A549 (cell line): ENCODE results near the gene GIT1. TPM values are rescaled to one million over a fixed set of nuclear protein-coding genes. Genes with fewer than 3 reads are reported as not detected.
A peak's percentile ranks its signal among the peaks of the same experiment; 100 is the strongest.

Experiments used
- ATAC-seq, 2 experiments: fragments of 200-7000 bp in 1 of 2; fragments of >200 bp in 1 of 2; cut with Nextera tagmentation in 1 of 2; cut with Tn5 transposase in 1 of 2; 3 replicates each; pipeline versions ENCODE4 v1.8.0 to v1.9.1; 2018 to 2020; ENCODE audit warnings: mild to moderate bottlenecking in 1 of 2, moderate library complexity in 1 of 2
- CTCF ChIA-PET: fragments of 300-600 bp; sonication (Branson Sonifier 250); formaldehyde crosslinking; extraction: SDS; loops from one replicate; lab custom pipeline; 2021; ENCODE audit warnings: antibody characterized with exemption, inconsistent platforms; lab: Yijun Ruan, JAX
- POLR2A ChIA-PET: fragments of 350-600 bp; formaldehyde crosslinking; extraction: SDS; loops from one replicate; lab custom pipeline; 2021; ENCODE audit warnings: antibody characterized with exemption, inconsistent platforms; lab: Yijun Ruan, JAX
- DNase-seq, 2 experiments: peaks; one replicate each; pipeline versions ENCODE4 v3.0.0 to v3.0.0-alpha.2; 2011 to 2016; ENCODE audit warnings: low read depth in 1 of 2, low spot score in 1 of 2
- FAIRE-seq: peaks from 2 replicates; lab custom pipeline; 2011; peaks lifted over from hg19 to GRCh38; lab: Jason Lieb, UNC
- H3K27ac ChIP-seq, 2 experiments: fragments of >200 bp; sonication (Bioruptor Twin); formaldehyde crosslinking; 3 replicates each; pipeline ENCODE4 v1.5.1; 2016 to 2017
- H3K4me1 ChIP-seq: fragments of >200 bp; sonication (Bioruptor Twin); formaldehyde crosslinking; 3 replicates; pipeline ENCODE4 v1.6.1; 2016
- H3K4me2 ChIP-seq: fragments of >200 bp; sonication (Bioruptor Twin); formaldehyde crosslinking; 3 replicates; pipeline ENCODE4 v1.6.1; 2016
- H3K4me3 ChIP-seq: fragments of >200 bp; sonication (Bioruptor Twin); formaldehyde crosslinking; 3 replicates; pipeline ENCODE4 v1.5.1; 2016
- H3K9me3 ChIP-seq: fragments of >200 bp; sonication (Bioruptor Twin); formaldehyde crosslinking; 3 replicates; pipeline ENCODE4 v1.6.1; 2016
- CHD2 ChIP-seq: fragments of 150-350 bp; IDR thresholded peaks from 2 replicates; pipeline ENCODE4 v1.6.1; 2014; ENCODE audit warnings: low read length; ENCODE audit not compliant: partially characterized antibody
- CHD4 ChIP-seq: fragments of 200-600 bp; sonication (generic); IDR thresholded peaks from 2 replicates; pipeline ENCODE4 v1.6.1; 2016; ENCODE audit warnings: antibody characterized with exemption, mild to moderate bottlenecking, borderline replicate concordance
- EP300 ChIP-seq, 2 experiments: fragments of >200 bp; sonication (Bioruptor Twin); formaldehyde crosslinking; IDR thresholded peaks; 2 replicates in 1 of 2; 3 replicates in 1 of 2; pipeline ENCODE4 v1.6.1; 2016 to 2017
- HDAC2 ChIP-seq: fragments of 200-600 bp; sonication (generic); IDR thresholded peaks from 2 replicates; pipeline ENCODE4 v1.6.1; 2016
- HOXB5 ChIP-seq: fragments of 250-450 bp; sonication (Bioruptor Pico); IDR thresholded peaks from 2 replicates; pipeline ENCODE4 v1.5.0; 2020; ENCODE audit warnings: mild to moderate bottlenecking, moderate library complexity
- MYC ChIP-seq: IDR thresholded peaks from 2 replicates; pipeline ENCODE4 v1.6.1; 2012; ENCODE audit warnings: mild to moderate bottlenecking, inconsistent platforms, low read length, improper control_type of control experiment, borderline replicate concordance
- POLR2A ChIP-seq: IDR thresholded peaks from 2 replicates; pipeline ENCODE4 v1.6.1; 2012; ENCODE audit warnings: mild to moderate bottlenecking, low read length
- POLR2AphosphoS2 ChIP-seq: conservative IDR thresholded peaks from 2 replicates; pipeline ENCODE4 v1.6.1; 2012; ENCODE audit warnings: low read length, improper control_type of control experiment, inconsistent platforms
- SREBF2 ChIP-seq: fragments of 450-650 bp; IDR thresholded peaks from 2 replicates; pipeline ENCODE4 v1.6.1; 2014; ENCODE audit warnings: mild to moderate bottlenecking, moderate library complexity
- ZC3H11A ChIP-seq: fragments of 450-650 bp; IDR thresholded peaks from 2 replicates; pipeline ENCODE4 v1.6.1; 2014; ENCODE audit warnings: antibody characterized with exemption, mild to moderate bottlenecking
- ZNF302 ChIP-seq: fragments of 250-450 bp; sonication (Bioruptor Pico); IDR thresholded peaks from 2 replicates; pipeline ENCODE4 v1.9.0; 2021; ENCODE audit warnings: inconsistent platforms, mild to moderate bottlenecking, moderate library complexity
- WGBS: methylation state at CpG from one replicate; pipeline ENCODE4 v1.1.6; 2017; ENCODE audit errors: missing lambda C conversion rate; 5-methylcytosine and 5-hydroxymethylcytosine counted together
- polyA plus RNA-seq, 4 experiments: library from polyadenylated mRNA; depleted of rRNA in 3 of 4; stranded (reverse); fragments of >200 nt; fragmentation: RNase III in 1 of 4; extraction: RNeasy Plus Mini Kit Qiagen cat#74134 plus additional on column Dnase treatment in 1 of 4; gene quantifications; 2 replicates in 3 of 4; 3 replicates in 1 of 4; pipeline ENCODE4 v1.2.3, GENCODE V29; 2011 to 2017
- TF ChIP-seq, protein P1 (sequence below): fragments of 200-600 bp; sonication (generic); IDR thresholded peaks from 2 replicates; pipeline ENCODE4 v1.6.1; 2016; ENCODE audit warnings: antibody characterized with exemption, mild to moderate bottlenecking, moderate library complexity
- TF ChIP-seq, protein P2 (sequence below): IDR thresholded peaks from 2 replicates; pipeline ENCODE4 v1.6.1; 2012
- TF ChIP-seq, protein P3 (sequence below): fragments of 250-450 bp; sonication (Bioruptor Pico); IDR thresholded peaks from 2 replicates; pipeline ENCODE4 v1.5.0; 2021; ENCODE audit warnings: mild to moderate bottlenecking, moderate library complexity, borderline replicate concordance
- TF ChIP-seq, protein P4 (sequence below): IDR thresholded peaks from 2 replicates; pipeline ENCODE4 v1.6.1; 2012
- TF ChIP-seq, protein P5 (sequence below): fragments of 250-450 bp; sonication (Bioruptor Pico); IDR thresholded peaks from 2 replicates; pipeline ENCODE4 v1.5.0; 2020; ENCODE audit warnings: low read depth, mild to moderate bottlenecking, moderate library complexity
- TF ChIP-seq, protein P6 (sequence below): fragments of >200 bp; sonication (Bioruptor Twin); formaldehyde crosslinking; IDR thresholded peaks from 3 replicates; pipeline ENCODE4 v1.5.1; 2016
- TF ChIP-seq, protein P7 (sequence below): fragments of >200 bp; sonication (Bioruptor Twin); formaldehyde crosslinking; IDR thresholded peaks from 3 replicates; pipeline ENCODE4 v1.6.1; 2016

The GIT1 gene
- polyA plus RNA-seq, 2 of the 4 experiments (the other 2 are of a cell fraction), result 47.8 to 53.0 TPM

DNA sequence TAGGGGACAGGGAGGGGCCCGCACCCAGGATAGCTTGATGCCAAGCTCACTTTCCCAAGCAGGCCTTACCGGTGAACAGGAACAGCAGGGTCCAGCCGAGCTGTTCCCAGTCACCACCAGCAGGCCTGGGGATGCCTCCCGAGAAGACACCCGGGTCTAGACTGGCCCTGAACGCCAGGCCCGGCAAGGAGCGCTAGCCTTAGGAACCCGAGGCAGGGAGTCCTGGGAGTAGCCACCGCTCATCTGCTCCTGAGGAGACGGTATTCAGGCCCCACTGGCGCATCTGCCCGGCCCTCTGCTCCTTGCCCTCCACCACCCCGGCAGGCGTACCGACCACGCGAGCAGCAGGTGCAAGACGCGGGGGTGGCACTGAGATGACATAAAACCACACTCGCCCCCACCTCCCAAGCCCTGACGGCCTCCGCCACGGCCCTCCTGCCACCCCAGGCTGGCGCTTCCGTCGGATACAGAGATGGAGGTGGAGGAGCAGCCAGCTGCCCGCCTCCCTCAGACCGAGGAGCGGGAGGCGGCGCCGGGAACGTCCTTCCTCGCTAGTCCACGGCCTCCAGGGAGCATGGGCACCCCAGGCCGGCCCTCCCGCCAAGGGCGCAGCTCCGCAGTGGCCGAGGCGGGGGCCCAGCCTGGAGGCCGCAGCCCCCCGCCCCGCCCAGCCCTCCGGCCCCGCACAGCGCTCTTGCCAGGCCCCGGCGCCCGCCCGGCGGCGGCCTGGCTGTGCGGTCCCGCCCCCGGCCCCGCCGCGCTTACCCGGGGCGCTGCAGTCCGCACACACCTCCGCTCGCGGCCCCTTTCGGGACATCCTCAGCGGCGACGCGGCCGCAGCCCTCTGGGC, 661 bp downstream of the GIT1 start:
- Histone ChIP-seq H3K4me1 (peaks cover 53% of the 10 kb centered on the region), H3K4me3 (peak overlapping the region; percentile 82), H3K9me3 (no peaks in the 10 kb centered on the region)
- CTCF ChIA-PET, result interaction anchor here (0.6 to 16.7 kb wide), 14 partner anchors 8 to 504 kb away, joined by 3 to 383 read pairs (median 4); partner anchors contain the start of genes ABHD15 and TP53I13
- TF ChIP-seq, protein P1, sequence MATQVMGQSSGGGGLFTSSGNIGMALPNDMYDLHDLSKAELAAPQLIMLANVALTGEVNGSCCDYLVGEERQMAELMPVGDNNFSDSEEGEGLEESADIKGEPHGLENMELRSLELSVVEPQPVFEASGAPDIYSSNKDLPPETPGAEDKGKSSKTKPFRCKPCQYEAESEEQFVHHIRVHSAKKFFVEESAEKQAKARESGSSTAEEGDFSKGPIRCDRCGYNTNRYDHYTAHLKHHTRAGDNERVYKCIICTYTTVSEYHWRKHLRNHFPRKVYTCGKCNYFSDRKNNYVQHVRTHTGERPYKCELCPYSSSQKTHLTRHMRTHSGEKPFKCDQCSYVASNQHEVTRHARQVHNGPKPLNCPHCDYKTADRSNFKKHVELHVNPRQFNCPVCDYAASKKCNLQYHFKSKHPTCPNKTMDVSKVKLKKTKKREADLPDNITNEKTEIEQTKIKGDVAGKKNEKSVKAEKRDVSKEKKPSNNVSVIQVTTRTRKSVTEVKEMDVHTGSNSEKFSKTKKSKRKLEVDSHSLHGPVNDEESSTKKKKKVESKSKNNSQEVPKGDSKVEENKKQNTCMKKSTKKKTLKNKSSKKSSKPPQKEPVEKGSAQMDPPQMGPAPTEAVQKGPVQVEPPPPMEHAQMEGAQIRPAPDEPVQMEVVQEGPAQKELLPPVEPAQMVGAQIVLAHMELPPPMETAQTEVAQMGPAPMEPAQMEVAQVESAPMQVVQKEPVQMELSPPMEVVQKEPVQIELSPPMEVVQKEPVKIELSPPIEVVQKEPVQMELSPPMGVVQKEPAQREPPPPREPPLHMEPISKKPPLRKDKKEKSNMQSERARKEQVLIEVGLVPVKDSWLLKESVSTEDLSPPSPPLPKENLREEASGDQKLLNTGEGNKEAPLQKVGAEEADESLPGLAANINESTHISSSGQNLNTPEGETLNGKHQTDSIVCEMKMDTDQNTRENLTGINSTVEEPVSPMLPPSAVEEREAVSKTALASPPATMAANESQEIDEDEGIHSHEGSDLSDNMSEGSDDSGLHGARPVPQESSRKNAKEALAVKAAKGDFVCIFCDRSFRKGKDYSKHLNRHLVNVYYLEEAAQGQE, result no peak
- TF ChIP-seq, protein P2, sequence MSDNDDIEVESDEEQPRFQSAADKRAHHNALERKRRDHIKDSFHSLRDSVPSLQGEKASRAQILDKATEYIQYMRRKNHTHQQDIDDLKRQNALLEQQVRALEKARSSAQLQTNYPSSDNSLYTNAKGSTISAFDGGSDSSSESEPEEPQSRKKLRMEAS, result peak; percentile 45
- TF ChIP-seq EP300 (IDR thresholded peaks at IDR 0.05), result no peak
- TF ChIP-seq, all 56 proteins: peak for 1
- peak; percentile 52 to 70 for DNase-seq
- Histone ChIP-seq H3K4me2 (peak overlapping the region; percentile 98), H3K27ac (peak overlapping the region; percentile 95 to 96)
- 2% methylated on average over 20 of the region's 72 CpGs for WGBS
- ATAC-seq, result peak; percentile 1 to 2; a peak in 4 of 6 replicates
- FAIRE-seq, result no peak
- POLR2A ChIA-PET, result interaction anchor here (1.5 kb wide), 1 partner anchor 22 kb away, joined by 5 read pairs; the partner anchor contains the start of gene ABHD15

DNA sequence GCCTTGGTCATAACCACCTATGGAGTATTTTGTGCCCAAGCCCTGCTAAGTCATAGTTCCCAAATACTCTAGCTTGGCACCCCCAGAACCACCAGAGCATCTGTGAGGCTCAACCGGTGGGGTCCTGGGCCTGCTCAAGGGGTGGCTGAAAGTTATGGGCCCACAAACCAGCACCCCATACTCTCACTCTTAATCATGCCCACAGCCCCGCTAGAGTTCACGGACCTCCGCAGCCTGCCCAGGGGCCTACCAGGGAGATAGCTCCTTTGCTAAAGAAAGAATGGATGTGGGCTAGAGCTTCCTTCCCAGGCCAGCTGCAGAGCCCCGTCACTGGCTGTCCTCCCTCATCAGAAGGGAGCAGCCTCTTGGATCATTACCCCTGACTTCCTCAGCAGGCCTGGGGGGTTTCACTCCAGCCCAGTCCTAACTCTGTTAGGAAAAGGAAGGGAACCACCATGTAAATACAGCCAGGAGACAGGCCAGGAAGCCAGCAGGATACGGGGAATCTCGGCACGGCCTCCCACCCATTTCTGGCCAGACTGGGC, 1.4 kb downstream of the GIT1 start:
- peak overlapping the region; percentile 95 to 96 for H3K27ac ChIP-seq
- no peak for ATAC-seq
- CTCF ChIA-PET, result interaction anchor here (0.6 to 16.7 kb wide), 17 partner anchors 9 to 505 kb away, joined by 3 to 383 read pairs (median 4); partner anchors contain the start of genes ABHD15 and TP53I13

DNA sequence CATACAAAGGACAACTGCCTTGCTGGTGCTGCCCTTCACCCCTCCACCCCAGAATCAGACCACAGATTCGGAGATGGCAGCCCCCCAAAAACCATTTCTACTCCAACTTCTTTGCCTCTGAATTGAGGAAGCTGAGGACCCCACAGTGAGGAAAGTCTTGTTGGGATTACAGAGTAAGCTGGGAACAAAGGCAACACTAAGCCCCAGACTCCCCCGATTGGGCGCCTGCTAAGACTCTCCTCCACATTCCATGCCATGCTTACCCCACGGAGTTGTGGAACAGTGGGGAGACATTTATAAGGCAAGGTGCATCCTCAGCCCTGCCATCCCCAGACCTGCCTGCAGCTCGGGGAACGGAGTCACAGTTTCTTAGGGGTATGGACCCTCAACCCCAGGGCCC, 1.9 kb downstream of the GIT1 start:
- DNase-seq (no peak), ATAC-seq (no peak), FAIRE-seq (no peak)
- H3K9me3 ChIP-seq, result no peaks in the 10 kb centered on the region
- H3K27ac ChIP-seq, result peak overlapping the region; percentile 95 to 96; a peak in 4 of 6 replicates
- ChIA-PET POLR2A (interaction anchor here (1.5 kb wide), 1 partner anchor 21 kb away, joined by 5 read pairs; the partner anchor contains the start of gene ABHD15), CTCF (interaction anchor here (0.6 to 16.7 kb wide), 15 partner anchors 9 to 505 kb away, joined by 3 to 383 read pairs (median 4); partner anchors contain the start of genes ABHD15 and TP53I13)
- 88% methylated on average over 6 of the region's 6 CpGs for WGBS
- H3K4me3 ChIP-seq, result peak overlapping the region; percentile 82
- peaks cover 50% of the 10 kb centered on the region for H3K4me1 ChIP-seq
- H3K4me2 ChIP-seq, result peak overlapping the region; percentile 98
- TF ChIP-seq CHD4, result no peak
- TF ChIP-seq, protein P3, sequence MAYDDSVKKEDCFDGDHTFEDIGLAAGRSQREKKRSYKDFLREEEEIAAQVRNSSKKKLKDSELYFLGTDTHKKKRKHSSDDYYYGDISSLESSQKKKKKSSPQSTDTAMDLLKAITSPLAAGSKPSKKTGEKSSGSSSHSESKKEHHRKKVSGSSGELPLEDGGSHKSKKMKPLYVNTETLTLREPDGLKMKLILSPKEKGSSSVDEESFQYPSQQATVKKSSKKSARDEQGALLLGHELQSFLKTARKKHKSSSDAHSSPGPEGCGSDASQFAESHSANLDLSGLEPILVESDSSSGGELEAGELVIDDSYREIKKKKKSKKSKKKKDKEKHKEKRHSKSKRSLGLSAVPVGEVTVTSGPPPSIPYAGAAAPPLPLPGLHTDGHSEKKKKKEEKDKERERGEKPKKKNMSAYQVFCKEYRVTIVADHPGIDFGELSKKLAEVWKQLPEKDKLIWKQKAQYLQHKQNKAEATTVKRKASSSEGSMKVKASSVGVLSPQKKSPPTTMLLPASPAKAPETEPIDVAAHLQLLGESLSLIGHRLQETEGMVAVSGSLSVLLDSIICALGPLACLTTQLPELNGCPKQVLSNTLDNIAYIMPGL (CRISPR knock-in tag), result no peak
- TF ChIP-seq CHD2, result no peak
- TF ChIP-seq SREBF2, result no peak
- no peak for TF ChIP-seq POLR2AphosphoS2
- TF ChIP-seq, protein P4, sequence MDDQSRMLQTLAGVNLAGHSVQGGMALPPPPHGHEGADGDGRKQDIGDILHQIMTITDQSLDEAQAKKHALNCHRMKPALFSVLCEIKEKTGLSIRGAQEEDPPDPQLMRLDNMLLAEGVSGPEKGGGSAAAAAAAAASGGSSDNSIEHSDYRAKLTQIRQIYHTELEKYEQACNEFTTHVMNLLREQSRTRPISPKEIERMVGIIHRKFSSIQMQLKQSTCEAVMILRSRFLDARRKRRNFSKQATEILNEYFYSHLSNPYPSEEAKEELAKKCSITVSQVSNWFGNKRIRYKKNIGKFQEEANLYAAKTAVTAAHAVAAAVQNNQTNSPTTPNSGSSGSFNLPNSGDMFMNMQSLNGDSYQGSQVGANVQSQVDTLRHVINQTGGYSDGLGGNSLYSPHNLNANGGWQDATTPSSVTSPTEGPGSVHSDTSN, result no peak
- TF ChIP-seq, protein P5, sequence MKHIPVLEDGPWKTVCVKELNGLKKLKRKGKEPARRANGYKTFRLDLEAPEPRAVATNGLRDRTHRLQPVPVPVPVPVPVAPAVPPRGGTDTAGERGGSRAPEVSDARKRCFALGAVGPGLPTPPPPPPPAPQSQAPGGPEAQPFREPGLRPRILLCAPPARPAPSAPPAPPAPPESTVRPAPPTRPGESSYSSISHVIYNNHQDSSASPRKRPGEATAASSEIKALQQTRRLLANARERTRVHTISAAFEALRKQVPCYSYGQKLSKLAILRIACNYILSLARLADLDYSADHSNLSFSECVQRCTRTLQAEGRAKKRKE (CRISPR knock-in tag), result no peak
- TF ChIP-seq POLR2A, result no peak
- no peak for TF ChIP-seq MYC
- TF ChIP-seq HOXB5 (CRISPR knock-in tag), result no peak
- no peak for TF ChIP-seq ZC3H11A
- TF ChIP-seq, protein P6, sequence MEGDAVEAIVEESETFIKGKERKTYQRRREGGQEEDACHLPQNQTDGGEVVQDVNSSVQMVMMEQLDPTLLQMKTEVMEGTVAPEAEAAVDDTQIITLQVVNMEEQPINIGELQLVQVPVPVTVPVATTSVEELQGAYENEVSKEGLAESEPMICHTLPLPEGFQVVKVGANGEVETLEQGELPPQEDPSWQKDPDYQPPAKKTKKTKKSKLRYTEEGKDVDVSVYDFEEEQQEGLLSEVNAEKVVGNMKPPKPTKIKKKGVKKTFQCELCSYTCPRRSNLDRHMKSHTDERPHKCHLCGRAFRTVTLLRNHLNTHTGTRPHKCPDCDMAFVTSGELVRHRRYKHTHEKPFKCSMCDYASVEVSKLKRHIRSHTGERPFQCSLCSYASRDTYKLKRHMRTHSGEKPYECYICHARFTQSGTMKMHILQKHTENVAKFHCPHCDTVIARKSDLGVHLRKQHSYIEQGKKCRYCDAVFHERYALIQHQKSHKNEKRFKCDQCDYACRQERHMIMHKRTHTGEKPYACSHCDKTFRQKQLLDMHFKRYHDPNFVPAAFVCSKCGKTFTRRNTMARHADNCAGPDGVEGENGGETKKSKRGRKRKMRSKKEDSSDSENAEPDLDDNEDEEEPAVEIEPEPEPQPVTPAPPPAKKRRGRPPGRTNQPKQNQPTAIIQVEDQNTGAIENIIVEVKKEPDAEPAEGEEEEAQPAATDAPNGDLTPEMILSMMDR, result no peak
- TF ChIP-seq HDAC2, result no peak
- TF ChIP-seq ZNF302, result no peak

More for the DNA sequence above, 1.4 kb downstream of the GIT1 start:
- Histone ChIP-seq H3K4me2 (peak overlapping the region; percentile 98), H3K4me3 (peak overlapping the region; percentile 82), H3K9me3 (no peaks in the 10 kb centered on the region), H3K4me1 (peaks cover 53% of the 10 kb centered on the region)
- POLR2A ChIA-PET, result interaction anchor here (1.5 kb wide), 1 partner anchor 21 kb away, joined by 5 read pairs; the partner anchor contains the start of gene ABHD15
- TF ChIP-seq, protein P7, sequence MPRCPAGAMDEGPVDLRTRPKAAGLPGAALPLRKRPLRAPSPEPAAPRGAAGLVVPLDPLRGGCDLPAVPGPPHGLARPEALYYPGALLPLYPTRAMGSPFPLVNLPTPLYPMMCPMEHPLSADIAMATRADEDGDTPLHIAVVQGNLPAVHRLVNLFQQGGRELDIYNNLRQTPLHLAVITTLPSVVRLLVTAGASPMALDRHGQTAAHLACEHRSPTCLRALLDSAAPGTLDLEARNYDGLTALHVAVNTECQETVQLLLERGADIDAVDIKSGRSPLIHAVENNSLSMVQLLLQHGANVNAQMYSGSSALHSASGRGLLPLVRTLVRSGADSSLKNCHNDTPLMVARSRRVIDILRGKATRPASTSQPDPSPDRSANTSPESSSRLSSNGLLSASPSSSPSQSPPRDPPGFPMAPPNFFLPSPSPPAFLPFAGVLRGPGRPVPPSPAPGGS, result no peak
- 38% methylated on average over 8 of the region's 8 CpGs for WGBS
- FAIRE-seq, result no peak
- DNase-seq, result no peak
